ENCODE measurements around the gene TACC2.

- TF ChIP-seq CTCF (IDR thresholded peaks at IDR 0.05) (no peak), POLR2A (IDR thresholded peaks at IDR 0.05) (no peak)
Measured at GRCh38 chr10:122243550-122243949, 254.6 kb downstream of the TACC2 start.

All from thyroid gland (tissue), 4 donors.